OCI-LY1 (cell line): ENCODE results near the gene ERG.

ENCODE experiments used
- H2AFZ ChIP-seq: fragments of 200-600 bp; sonication (generic), shearing (Covaris generic); 2 replicates; pipeline ENCODE4 v1.6.0; 2014; ENCODE audit warnings: antibody characterized with exemption, mild to moderate bottlenecking, low read length
- H3F3A ChIP-seq: fragments of 200-600 bp; sonication (generic), shearing (Covaris generic); 2 replicates; pipeline ENCODE4 v1.6.0; 2014; ENCODE audit warnings: mild to moderate bottlenecking, antibody characterized with exemption, low read length, moderate library complexity; ENCODE audit not compliant: insufficient read depth
- H3K27ac ChIP-seq: fragments of 200-600 bp; sonication (generic); 2 replicates; pipeline ENCODE4 v1.5.1; 2014; ENCODE audit warnings: low read length, mixed run types, mild to moderate bottlenecking, low read depth; ENCODE audit not compliant: poor library complexity, severe bottlenecking
- H3K27me3 ChIP-seq: fragments of 200-600 bp; sonication (generic); 2 replicates; pipeline ENCODE4 v1.6.0; 2014; ENCODE audit warnings: antibody characterized with exemption, mild to moderate bottlenecking, low read length, moderate library complexity; ENCODE audit not compliant: insufficient read depth
- H3K36me3 ChIP-seq: fragments of 200-600 bp; sonication (generic); 2 replicates; pipeline ENCODE4 v1.6.1; 2014; ENCODE audit warnings: mild to moderate bottlenecking, antibody characterized with exemption, low read length, moderate library complexity, mixed read lengths; ENCODE audit not compliant: insufficient read depth
- H3K4me1 ChIP-seq: fragments of 200-600 bp; sonication (generic); 2 replicates; pipeline ENCODE4 v1.5.1; 2014; ENCODE audit warnings: mild to moderate bottlenecking, low read length, moderate library complexity; ENCODE audit not compliant: insufficient read depth, severe bottlenecking
- H3K4me2 ChIP-seq: fragments of 200-600 bp; sonication (generic), shearing (Covaris generic); 2 replicates; pipeline ENCODE4 v1.6.1; 2014; ENCODE audit warnings: low read length
- H3K4me3 ChIP-seq: fragments of 200-600 bp; sonication (generic); 2 replicates; pipeline ENCODE4 v1.5.1; 2014; ENCODE audit warnings: low read length, low read depth, mild to moderate bottlenecking, mixed read lengths; ENCODE audit not compliant: poor library complexity, severe bottlenecking
- H3K79me2 ChIP-seq: fragments of 200-600 bp; shearing (Covaris generic); 2 replicates; pipeline ENCODE4 v1.6.1; 2016; ENCODE audit warnings: mixed run types, low read length, mixed read lengths; ENCODE audit not compliant: insufficient read depth
- H3K9ac ChIP-seq: fragments of 200-600 bp; sonication (generic), shearing (Covaris generic); 2 replicates; pipeline ENCODE4 v1.6.1; 2014; ENCODE audit warnings: mild to moderate bottlenecking, low read length, mixed read lengths
- H3K9me2 ChIP-seq: fragments of 200-600 bp; sonication (generic), shearing (Covaris generic); 2 replicates; pipeline ENCODE4 v1.6.1; 2014; ENCODE audit warnings: low read depth, mild to moderate bottlenecking, low read length, mixed read lengths
- H3K9me3 ChIP-seq: fragments of 200-600 bp; shearing (Covaris generic); 2 replicates; pipeline ENCODE4 v1.6.1; 2014; ENCODE audit warnings: low read length, mixed read lengths
- H4K20me1 ChIP-seq: fragments of 200-600 bp; sonication (generic), shearing (Covaris generic); 2 replicates; pipeline ENCODE4 v1.6.0; 2016; ENCODE audit warnings: mild to moderate bottlenecking, low read length; ENCODE audit not compliant: insufficient read depth
- EZH2 ChIP-seq: fragments of 200-600 bp; sonication (generic), shearing (Covaris generic); IDR thresholded peaks from 2 replicates; pipeline ENCODE4 v1.8.0; 2017; ENCODE audit warnings: borderline replicate concordance, mixed run types, mild to moderate bottlenecking, antibody characterized with exemption, low read length, moderate library complexity, mixed read lengths
- TF ChIP-seq, protein P1 (sequence below): fragments of 200-600 bp; sonication (generic), shearing (Covaris generic); IDR thresholded peaks from 2 replicates; pipeline ENCODE4 v1.5.1; 2017; ENCODE audit warnings: mild to moderate bottlenecking, antibody characterized with exemption, low read length, moderate library complexity, mixed read lengths

The ERG gene

DNA sequence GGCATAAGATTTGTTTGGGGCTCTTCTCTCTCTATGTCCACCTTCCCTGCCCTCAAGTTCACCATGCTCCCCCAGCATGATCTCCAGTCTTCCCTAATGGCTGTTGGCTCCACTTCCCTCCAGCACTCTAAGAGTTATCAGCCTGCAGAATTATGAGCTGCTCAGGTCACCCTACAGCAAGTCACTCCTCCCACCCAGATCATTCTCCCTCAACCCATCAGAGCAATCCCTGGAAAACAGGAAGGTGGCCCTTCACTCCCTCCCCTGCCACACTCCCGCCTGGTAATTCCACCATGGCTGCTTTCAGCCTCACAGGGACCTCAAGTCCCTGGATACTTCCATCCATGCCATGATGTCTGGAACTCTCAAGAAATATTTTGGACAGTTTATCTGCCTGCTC, 137.0 kb downstream of the ERG start:
- TF ChIP-seq EZH2 = no peak
- H3K4me1 ChIP-seq = no peaks in the 10 kb centered on the region

GRCh38 chr21:38359835-38360234, 138.4 kb downstream of the ERG start:
- H3K36me3 ChIP-seq = no peaks in the 10 kb centered on the region
- no peak overlapping the region for H3K27ac ChIP-seq
- H3K9me3 ChIP-seq = no peaks in the 10 kb centered on the region
- H3K79me2 ChIP-seq = no peaks in the 10 kb centered on the region
- no peaks in the 10 kb centered on the region for H4K20me1 ChIP-seq
- H3K4me1 ChIP-seq = no peaks in the 10 kb centered on the region
- H2AFZ ChIP-seq = no peak overlapping the region
- H3K9ac ChIP-seq = no peak overlapping the region
- TF ChIP-seq, protein P1, sequence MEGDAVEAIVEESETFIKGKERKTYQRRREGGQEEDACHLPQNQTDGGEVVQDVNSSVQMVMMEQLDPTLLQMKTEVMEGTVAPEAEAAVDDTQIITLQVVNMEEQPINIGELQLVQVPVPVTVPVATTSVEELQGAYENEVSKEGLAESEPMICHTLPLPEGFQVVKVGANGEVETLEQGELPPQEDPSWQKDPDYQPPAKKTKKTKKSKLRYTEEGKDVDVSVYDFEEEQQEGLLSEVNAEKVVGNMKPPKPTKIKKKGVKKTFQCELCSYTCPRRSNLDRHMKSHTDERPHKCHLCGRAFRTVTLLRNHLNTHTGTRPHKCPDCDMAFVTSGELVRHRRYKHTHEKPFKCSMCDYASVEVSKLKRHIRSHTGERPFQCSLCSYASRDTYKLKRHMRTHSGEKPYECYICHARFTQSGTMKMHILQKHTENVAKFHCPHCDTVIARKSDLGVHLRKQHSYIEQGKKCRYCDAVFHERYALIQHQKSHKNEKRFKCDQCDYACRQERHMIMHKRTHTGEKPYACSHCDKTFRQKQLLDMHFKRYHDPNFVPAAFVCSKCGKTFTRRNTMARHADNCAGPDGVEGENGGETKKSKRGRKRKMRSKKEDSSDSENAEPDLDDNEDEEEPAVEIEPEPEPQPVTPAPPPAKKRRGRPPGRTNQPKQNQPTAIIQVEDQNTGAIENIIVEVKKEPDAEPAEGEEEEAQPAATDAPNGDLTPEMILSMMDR = no peak
- TF ChIP-seq EZH2 = no peak
- H3K9me2 ChIP-seq = no peaks in the 10 kb centered on the region
- H3K27me3 ChIP-seq = no peaks in the 10 kb centered on the region
- no peaks in the 10 kb centered on the region for H3F3A ChIP-seq
- H3K4me2 ChIP-seq = no peak overlapping the region
- H3K4me3 ChIP-seq = no peak overlapping the region

More for the DNA sequence above, 137.0 kb downstream of the ERG start:
- Histone ChIP-seq H3K27ac (no peak overlapping the region), H3K9me2 (no peaks in the 10 kb centered on the region), H4K20me1 (no peaks in the 10 kb centered on the region), H3K9ac (no peak overlapping the region), H3K9me3 (no peaks in the 10 kb centered on the region), H3K36me3 (no peaks in the 10 kb centered on the region), H3K27me3 (no peaks in the 10 kb centered on the region), H3K4me3 (no peak overlapping the region), H3K79me2 (no peaks in the 10 kb centered on the region), H3F3A (no peaks in the 10 kb centered on the region), H2AFZ (no peak overlapping the region), H3K4me2 (no peak overlapping the region)

- TF ChIP-seq, protein P1 = no peak
- TF ChIP-seq EZH2 = no peak
- no peak overlapping the region for H3K9ac ChIP-seq
- no peaks in the 10 kb centered on the region for H3K36me3 ChIP-seq
- H4K20me1 ChIP-seq = no peaks in the 10 kb centered on the region
- no peak overlapping the region for H3K4me2 ChIP-seq
- no peaks in the 10 kb centered on the region for H3K4me1 ChIP-seq
- no peaks in the 10 kb centered on the region for H3K9me2 ChIP-seq
- H3F3A ChIP-seq = no peaks in the 10 kb centered on the region
- no peak overlapping the region for H2AFZ ChIP-seq
- H3K79me2 ChIP-seq = no peaks in the 10 kb centered on the region
- no peak overlapping the region for H3K27ac ChIP-seq
- H3K9me3 ChIP-seq = no peaks in the 10 kb centered on the region
- no peak overlapping the region for H3K4me3 ChIP-seq
- no peaks in the 10 kb centered on the region for H3K27me3 ChIP-seq
These were observed 139.2 kb downstream of the ERG start for GRCh38 chr21:38359090-38359489.

DNA sequence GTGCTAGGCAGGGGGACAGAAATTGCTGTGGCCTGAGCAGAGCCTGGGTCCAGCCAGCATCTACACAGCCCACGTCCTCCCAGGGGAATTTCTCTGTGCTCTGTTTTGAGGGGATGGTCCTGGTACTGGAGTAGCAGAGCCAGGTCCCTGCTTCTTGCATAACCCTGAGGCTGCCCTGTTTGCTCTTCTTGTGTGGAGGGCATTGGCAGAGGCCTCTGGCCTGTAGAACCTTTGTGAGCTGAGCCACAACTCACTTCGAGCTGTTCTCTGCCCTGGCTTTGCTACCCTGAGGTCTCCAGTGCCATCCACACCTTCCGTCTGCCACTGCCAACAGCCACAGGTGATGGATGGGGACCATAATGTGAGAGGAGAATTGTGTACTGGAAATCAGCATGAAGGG, 139.6 kb downstream of the ERG start:
- no peaks in the 10 kb centered on the region for H4K20me1 ChIP-seq
- no peaks in the 10 kb centered on the region for H3K27me3 ChIP-seq
- no peaks in the 10 kb centered on the region for H3K9me2 ChIP-seq
- H3K79me2 ChIP-seq = no peaks in the 10 kb centered on the region
- H3K4me1 ChIP-seq = no peaks in the 10 kb centered on the region
- no peaks in the 10 kb centered on the region for H3F3A ChIP-seq
- H3K4me3 ChIP-seq = no peak overlapping the region
- H3K36me3 ChIP-seq = no peaks in the 10 kb centered on the region
- H3K27ac ChIP-seq = no peak overlapping the region
- TF ChIP-seq, protein P1 = no peak
- TF ChIP-seq EZH2 = no peak
- no peaks in the 10 kb centered on the region for H3K9me3 ChIP-seq
- H3K4me2 ChIP-seq = no peak overlapping the region
- H3K9ac ChIP-seq = no peak overlapping the region
- H2AFZ ChIP-seq = no peak overlapping the region
